Astrocyte of the cerebellum (primary cell): ENCODE results near the gene ST3GAL4.

Experiments used
- DNase-seq: peaks from one replicate; pipeline ENCODE4 v3.0.0-alpha.2; 2011; ENCODE audit warnings: low read depth
- H3K4me3 ChIP-seq: 2 replicates; pipeline ENCODE4 v1.5.1; 2011; ENCODE audit warnings: mild to moderate bottlenecking, low read depth, low read length, moderate library complexity
- CTCF ChIP-seq: IDR thresholded peaks from 2 replicates; pipeline ENCODE4 v1.5.1; 2012; ENCODE audit warnings: low read length, low read depth, moderate library complexity, mild to moderate bottlenecking; ENCODE audit errors: missing control alignments
- in situ Hi-C: cut with HindIII; loops from 2 replicates; pipeline ENCODE4 v1.10.0; 2017; ENCODE audit warnings: low sequenced_read_pairs

The ST3GAL4 gene

DNA sequence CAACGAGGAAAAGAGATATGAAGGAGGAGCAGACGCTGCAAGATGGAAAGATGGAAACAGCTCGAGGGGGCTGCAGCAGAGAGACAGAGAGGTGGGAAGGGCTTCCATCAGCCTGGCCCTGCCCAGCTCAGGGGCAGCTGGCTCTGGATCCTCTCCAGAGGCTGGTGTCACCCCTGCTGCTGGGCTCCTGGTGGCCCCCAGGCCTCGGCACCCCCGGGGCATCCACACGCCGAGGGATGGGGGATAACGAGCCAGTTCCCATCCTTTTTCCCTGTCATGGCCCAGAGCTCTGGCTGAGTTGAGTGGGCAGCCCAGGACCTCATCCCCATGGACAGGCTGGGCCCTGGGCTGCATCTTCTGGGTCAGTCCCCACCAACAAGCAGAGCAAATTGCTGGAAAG is 102.3 kb downstream of the ST3GAL4 start:
- no peak overlapping the region for H3K4me3 ChIP-seq
- no peak for TF ChIP-seq CTCF
- in situ Hi-C loops = no loop called here
- DNase-seq = no peak

DNA sequence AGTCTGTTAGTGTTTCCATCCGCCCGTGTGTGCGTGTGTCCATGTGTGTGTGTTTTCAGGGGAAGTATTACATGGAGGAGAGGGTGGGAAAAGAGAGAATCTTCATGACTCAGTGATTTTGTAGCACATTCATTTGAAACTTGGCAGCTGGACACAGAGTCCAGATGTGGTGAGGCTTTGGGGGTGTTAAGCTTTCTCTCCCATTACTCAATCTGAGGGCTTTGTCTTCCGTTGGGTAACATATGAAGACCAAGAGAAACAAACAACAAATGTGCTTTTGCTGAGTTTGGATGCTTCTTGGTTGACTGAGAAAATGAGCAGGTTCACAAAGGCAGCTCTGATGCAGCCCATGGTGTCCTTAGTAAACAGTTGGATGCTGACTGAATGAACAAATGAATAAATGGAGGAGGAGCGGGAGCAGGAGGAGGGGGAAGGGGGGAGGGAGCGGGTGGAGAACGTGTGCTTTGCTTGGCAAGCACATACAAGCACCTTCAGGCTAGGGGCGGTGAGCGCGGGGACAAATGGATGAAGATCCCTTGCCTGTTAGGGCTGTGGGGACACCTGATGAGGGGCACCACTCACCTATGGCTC is 104.3 kb downstream of the ST3GAL4 start:
- no peak for TF ChIP-seq CTCF
- no peak for DNase-seq
- H3K4me3 ChIP-seq = no peak overlapping the region
- in situ Hi-C loops = no loop called here

- in situ Hi-C loops = no loop called here
- H3K4me3 ChIP-seq = no peak overlapping the region
- TF ChIP-seq CTCF = no peak
- DNase-seq = no peak
These were observed 105.1 kb downstream of the ST3GAL4 start for GRCh38 chr11:126460417-126461095.

DNA sequence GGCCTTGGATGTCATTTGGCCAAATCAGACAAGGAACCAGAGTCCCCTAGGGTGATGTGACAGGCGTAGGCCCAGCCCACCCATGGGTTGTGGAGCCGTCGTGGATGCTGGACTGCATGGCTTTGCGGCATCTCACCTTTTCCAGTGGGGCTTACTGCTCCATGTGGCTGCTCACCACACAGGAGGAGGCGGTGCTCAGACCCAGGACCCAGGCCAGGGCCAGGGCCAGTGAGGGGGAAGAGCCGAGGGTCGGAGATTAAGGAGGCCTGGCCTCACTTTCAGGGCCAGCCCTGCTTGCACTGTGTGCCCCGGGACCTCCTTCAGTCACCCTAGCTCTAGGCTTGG is 105.6 kb downstream of the ST3GAL4 start:
- in situ Hi-C loops = no loop called here
- no peak for DNase-seq
- no peak overlapping the region for H3K4me3 ChIP-seq
- TF ChIP-seq CTCF = no peak

DNA sequence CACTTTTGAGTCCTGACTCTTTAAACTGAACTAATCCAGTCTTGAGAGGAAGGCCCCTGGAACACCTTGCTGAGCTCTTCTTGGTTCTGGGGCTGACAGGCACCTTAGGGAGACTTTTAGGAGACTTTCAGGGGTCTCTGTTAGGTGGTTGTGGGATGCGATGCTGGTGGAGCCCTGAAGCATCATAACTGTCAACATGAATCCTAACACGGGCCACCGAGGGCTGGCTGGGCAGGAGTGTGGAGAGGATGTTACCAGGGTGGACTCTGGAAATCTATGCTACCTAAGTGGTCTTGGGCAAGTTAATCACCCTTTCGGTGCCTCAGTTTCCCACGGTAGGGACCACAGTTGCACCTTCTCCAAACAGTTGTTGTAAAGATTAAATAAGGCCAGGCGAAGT is 106.5 kb downstream of the ST3GAL4 start:
- in situ Hi-C loops = no loop called here
- no peak for DNase-seq
- no peak overlapping the region for H3K4me3 ChIP-seq
- no peak for TF ChIP-seq CTCF

DNA sequence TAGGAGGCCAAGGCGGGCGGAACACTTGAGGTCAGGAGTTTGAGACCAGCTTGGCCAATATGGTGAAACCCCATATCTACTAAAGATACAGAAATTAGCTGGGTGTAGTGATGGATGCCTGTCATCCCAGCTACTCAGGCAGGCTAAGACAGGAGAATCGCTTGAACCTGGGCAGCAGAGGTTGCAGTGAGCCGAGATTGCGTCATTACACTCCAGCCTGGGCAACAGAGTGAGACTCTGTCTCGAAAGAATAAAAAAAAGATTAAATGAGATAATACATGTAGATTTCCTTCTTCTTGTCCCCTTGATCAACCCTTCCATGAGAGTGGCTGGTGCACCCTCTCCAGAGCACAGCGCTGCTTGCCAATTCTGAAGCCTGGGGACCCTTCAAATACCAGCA is 106.9 kb downstream of the ST3GAL4 start:
- in situ Hi-C loops = no loop called here
- no peak for TF ChIP-seq CTCF

More for the DNA sequence above, 106.9 kb downstream of the ST3GAL4 start:
- no peak for DNase-seq
- H3K4me3 ChIP-seq = no peak overlapping the region
